HG02610 (cell line): ENCODE results near the gene NAT9.
A peak's percentile ranks its signal among the peaks of the same experiment; 100 is the strongest.

Experiments
- ATAC-seq: cut with Tn5 transposase; IDR thresholded peaks from one replicate; pipeline ENCODE4 v1.9.1; 2021; ENCODE audit warnings: mild to moderate bottlenecking, moderate library complexity; ENCODE audit not compliant: unreplicated experiment

NAT9 gene

GRCh38 chr17:74763565-74764387, 12.4 kb downstream of the NAT9 start:
- no peak for ATAC-seq

GRCh38 chr17:74761931-74762330, 14.2 kb downstream of the NAT9 start:
- no peak for ATAC-seq

- no peak for ATAC-seq
Observed at GRCh38 chr17:74761419-74761818, 14.7 kb downstream of the NAT9 start.

- ATAC-seq, result no peak
Observed at GRCh38 chr17:74760404-74761105, 15.6 kb downstream of the NAT9 start.

- ATAC-seq, result no peak
Observed at GRCh38 chr17:74759941-74760340, 16.2 kb downstream of the NAT9 start.

GRCh38 chr17:74759243-74759801, 16.8 kb downstream of the NAT9 start:
- peak; percentile 54 for ATAC-seq

- ATAC-seq, result peak; percentile 24
Observed at GRCh38 chr17:74758848-74759168, 17.3 kb downstream of the NAT9 start.

GRCh38 chr17:74757931-74758847, 18.0 kb downstream of the NAT9 start:
- ATAC-seq, result no peak

- ATAC-seq, result no peak
Observed at GRCh38 chr17:74757502-74757901, 18.6 kb downstream of the NAT9 start.

- no peak for ATAC-seq
Observed at GRCh38 chr17:74756891-74757290, 19.3 kb downstream of the NAT9 start.

- ATAC-seq, result no peak
Observed at GRCh38 chr17:74755533-74755932, 20.6 kb downstream of the NAT9 start.

GRCh38 chr17:74754832-74755231, 21.3 kb downstream of the NAT9 start:
- ATAC-seq, result no peak

- ATAC-seq, result no peak
Observed at GRCh38 chr17:74752822-74753401, 23.2 kb downstream of the NAT9 start.

GRCh38 chr17:74752415-74752814, 23.7 kb downstream of the NAT9 start:
- ATAC-seq, result no peak

GRCh38 chr17:74750327-74751069, 25.6 kb downstream of the NAT9 start:
- ATAC-seq, result no peak

GRCh38 chr17:74750039-74750326, 26.2 kb downstream of the NAT9 start:
- no peak for ATAC-seq

- no peak for ATAC-seq
Observed at GRCh38 chr17:74749279-74750038, 26.7 kb downstream of the NAT9 start.

- ATAC-seq, result peak; percentile 92
Observed at GRCh38 chr17:74748529-74749278, 27.4 kb downstream of the NAT9 start, which contains the start of gene NHERF1. NHERF1 (plus strand) TSS chr17:74748628; CDS start chr17:74748847, 219 bp downstream.

- no peak for ATAC-seq
Observed at GRCh38 chr17:74748279-74748528, 27.9 kb downstream of the NAT9 start.
